HCT116 (cell line): ENCODE measurements around the gene GOLIM4. TPM values are rescaled to one million over a fixed set of nuclear protein-coding genes. Genes with fewer than 3 reads are reported as not detected.
A peak's percentile ranks its signal among the peaks of the same experiment; 100 is the strongest.

Experiments used
- ATAC-seq: fragments of 200-7000 bp; cut with Tn5 transposase; 2 replicates; pipeline ENCODE4 v1.9.1; 2020; ENCODE audit warnings: mild to moderate bottlenecking, moderate library complexity
- BruUV-seq: library from RNA; stranded (reverse); fragments of 400-500 nt; replicated peaks from 2 replicates; lab custom pipeline; 2021; lab: Mats Ljungman, UMichigan
- CTCF ChIA-PET: fragments of 300-600 bp; sonication (Branson Sonifier 250); formaldehyde crosslinking; loops from one replicate; lab custom pipeline; 2021; ENCODE audit warnings: antibody characterized with exemption; lab: Charles Lee
- POLR2A ChIA-PET: fragments of 300-600, 350-600 bp; sonication (Branson Sonifier 250); formaldehyde crosslinking; loops from one replicate; lab custom pipeline; 2021; ENCODE audit warnings: antibody characterized with exemption; lab: Charles Lee
- RAD21 ChIA-PET, 2 experiments: fragments of 300-600 bp; sonication (Branson Sonifier 250); formaldehyde crosslinking; loops; one replicate each; lab custom pipeline; 2023; ENCODE audit warnings: low total read pairs in 2 of 2; ENCODE audit not compliant: uncharacterized antibody in 2 of 2, unreplicated experiment in 2 of 2, low non-redundant PET in 1 of 2; lab: Charles Lee
- DNase-seq: peaks from one replicate; pipeline ENCODE4 v3.0.0-alpha.2; 2010; ENCODE audit warnings: low read depth, low spot score
- H2AFZ ChIP-seq: fragments of 200-600 bp; shearing (Covaris generic), sonication (generic); 2 replicates; pipeline ENCODE4 v1.6.1; 2017; ENCODE audit warnings: low read depth, mixed run types, mixed read lengths, antibody characterized with exemption, low read length; ENCODE audit not compliant: poor library complexity, severe bottlenecking
- H3K27ac ChIP-seq: 2 replicates; pipeline ENCODE4 v1.5.1; 2012; ENCODE audit warnings: low read depth, low read length
- H3K27me3 ChIP-seq: fragments of 200-600 bp; sonication (generic); 2 replicates; pipeline ENCODE4 v1.6.1; 2016; ENCODE audit warnings: mixed run types, low read length, mixed read lengths; ENCODE audit not compliant: insufficient read depth
- H3K36me3 ChIP-seq, 2 experiments: fragments of 200-500 bp in 1 of 2; fragments of 200-600 bp in 1 of 2; sonication (Bioruptor generic) in 1 of 2; sonication (generic) in 1 of 2; 2 replicates each; pipeline versions ENCODE4 v1.5.1 to v1.6.1; 2014 to 2016; ENCODE audit warnings: low read length in 2 of 2, inconsistent platforms in 1 of 2, mixed read lengths in 1 of 2, mixed run types in 1 of 2; ENCODE audit not compliant: insufficient read depth in 2 of 2, control insufficient read depth in 1 of 2
- H3K4me1 ChIP-seq, 2 experiments: fragments of 200-600 bp in 1 of 2; sonication (generic) in 1 of 2; 2 replicates each; pipeline versions ENCODE4 v1.5.1 to v1.6.1; 2012 to 2017; ENCODE audit warnings: low read length in 2 of 2, inconsistent platforms in 1 of 2, mild to moderate bottlenecking in 1 of 2, mixed read lengths in 1 of 2, mixed run types in 1 of 2, moderate library complexity in 1 of 2; ENCODE audit not compliant: insufficient read depth in 2 of 2, control insufficient read depth in 1 of 2
- H3K4me2 ChIP-seq: fragments of 200-600 bp; sonication (generic); 2 replicates; pipeline ENCODE4 v1.6.1; 2017; ENCODE audit warnings: mixed run types, low read length, mixed read lengths
- H3K4me3 ChIP-seq, 2 experiments: fragments of 200-600 bp in 1 of 2; sonication (generic) in 1 of 2; replicated peaks in 1 of 2; 2 replicates each; pipeline ENCODE4 v1.5.1; 2011 to 2016; ENCODE audit warnings: low read length in 2 of 2, control low read depth in 1 of 2, low read depth in 1 of 2, mild to moderate bottlenecking in 1 of 2, mixed read lengths in 1 of 2, mixed run types in 1 of 2
- H3K79me2 ChIP-seq: fragments of 200-600 bp; sonication (generic); 2 replicates; pipeline ENCODE4 v1.6.1; 2017; ENCODE audit warnings: mild to moderate bottlenecking, mixed run types, low read length, moderate library complexity, mixed read lengths; ENCODE audit not compliant: insufficient read depth
- H3K9ac ChIP-seq: fragments of 200-600 bp; sonication (generic); 2 replicates; pipeline ENCODE4 v1.6.1; 2016; ENCODE audit warnings: low read length, mixed read lengths
- H3K9me2 ChIP-seq: fragments of 200-600 bp; sonication (generic), shearing (Covaris generic); 2 replicates; pipeline ENCODE4 v1.6.1; 2017; ENCODE audit warnings: mixed run types, mild to moderate bottlenecking, moderate library complexity; ENCODE audit not compliant: insufficient read depth
- H3K9me3 ChIP-seq, 2 experiments: fragments of 200-500 bp in 1 of 2; fragments of 200-600 bp in 1 of 2; sonication (Bioruptor generic) in 1 of 2; sonication (generic) in 1 of 2; 2 replicates each; pipeline ENCODE4 v1.6.1; 2014 to 2017; ENCODE audit warnings: low read length in 2 of 2, mixed read lengths in 2 of 2, inconsistent platforms in 1 of 2, low read depth in 1 of 2, mild to moderate bottlenecking in 1 of 2, mixed run types in 1 of 2, moderate library complexity in 1 of 2; ENCODE audit not compliant: control insufficient read depth in 1 of 2, insufficient read depth in 1 of 2
- H4K20me1 ChIP-seq: fragments of 200-600 bp; sonication (generic), shearing (Covaris generic); 2 replicates; pipeline ENCODE4 v1.6.1; 2017; ENCODE audit warnings: mixed run types, mild to moderate bottlenecking, moderate library complexity; ENCODE audit not compliant: insufficient read depth
- CEBPB ChIP-seq: IDR thresholded peaks from 2 replicates; pipeline ENCODE4 v1.6.1; 2012; ENCODE audit warnings: low read depth
- CTCF ChIP-seq, 3 experiments: fragments of 200-600 bp in 1 of 3; sonication (generic) in 1 of 3; IDR thresholded peaks in 2 of 3; conservative IDR thresholded peaks in 1 of 3; 2 replicates each; pipeline ENCODE4 v1.5.1; 2012 to 2017; ENCODE audit warnings: low read depth in 2 of 3, low read length in 2 of 3, antibody characterized with exemption in 1 of 3, borderline replicate concordance in 1 of 3, control low read depth in 1 of 3, mild to moderate bottlenecking in 1 of 3, mixed read lengths in 1 of 3, mixed run types in 1 of 3, moderate library complexity in 1 of 3; ENCODE audit not compliant: insufficient read depth in 1 of 3
- EGR1 ChIP-seq: IDR thresholded peaks from 2 replicates; pipeline ENCODE4 v1.6.1; 2012; ENCODE audit warnings: low read depth
- EZH2 ChIP-seq: fragments of 200-600 bp; sonication (generic); IDR thresholded peaks from 2 replicates; pipeline ENCODE4 v1.6.1; 2017; ENCODE audit warnings: antibody characterized with exemption, mixed run types
- FOSL1 ChIP-seq: IDR thresholded peaks from 2 replicates; pipeline ENCODE4 v1.6.1; 2012; ENCODE audit warnings: low read depth
- RAD21 ChIP-seq: IDR thresholded peaks from 2 replicates; pipeline ENCODE4 v1.6.1; 2012; ENCODE audit warnings: low read depth, mild to moderate bottlenecking
- REST ChIP-seq: IDR thresholded peaks from 2 replicates; pipeline ENCODE4 v1.6.1; 2012; ENCODE audit warnings: low read depth
- SP1 ChIP-seq: IDR thresholded peaks from 2 replicates; pipeline ENCODE4 v1.6.1; 2012; ENCODE audit warnings: low read depth
- SRF ChIP-seq: IDR thresholded peaks from 2 replicates; pipeline ENCODE4 v1.6.1; 2012; ENCODE audit warnings: low read depth
- TCF7L2 ChIP-seq: IDR thresholded peaks from 2 replicates; pipeline ENCODE4 v1.7.0; 2011; ENCODE audit warnings: borderline replicate concordance, inconsistent platforms; ENCODE audit not compliant: insufficient read depth, insufficient read length; ENCODE audit errors: extremely low read depth
- YY1 ChIP-seq: IDR thresholded peaks from 2 replicates; pipeline ENCODE4 v1.6.1; 2011; ENCODE audit warnings: low read length, low read depth, moderate library complexity, mild to moderate bottlenecking; ENCODE audit not compliant: insufficient replicate concordance; ENCODE audit errors: extremely low read depth
- ZFX ChIP-seq: fragments of 450-650 bp; IDR thresholded peaks from 2 replicates; pipeline ENCODE4 v1.6.1; 2017
- intact Hi-C: fragments of 100-400 bp; cut with micrococcal nuclease; formaldehyde crosslinking; loops from 2 replicates; pipeline ENCODE4 v1.10.0; 2022
- total RNA-seq: library from RNA; stranded (reverse); gene quantifications from one replicate; pipeline ENCODE4 v1.2.1, GENCODE V29; 2021; ENCODE audit not compliant: unreplicated experiment

GOLIM4 gene
- total RNA-seq, 1 experiment from 2014 or later = 10.6 TPM

GRCh38 chr3:168053115-168053514, 42.6 kb downstream of the GOLIM4 start:
- no peaks in the 10 kb centered on the region for H3K36me3 ChIP-seq
- POLR2A ChIA-PET = no interaction called here
- H3K27ac ChIP-seq = no peak overlapping the region
- no peak overlapping the region for H3K9ac ChIP-seq
- H2AFZ ChIP-seq = no peak overlapping the region
- DNase-seq (no peak), ATAC-seq (no peak)
- no peak overlapping the region for H3K4me3 ChIP-seq
- RAD21 ChIA-PET = no interaction called here
- H3K4me1 ChIP-seq = no peaks in the 10 kb centered on the region
- H3K9me3 ChIP-seq = no peaks in the 10 kb centered on the region
- TF ChIP-seq RAD21 (peak; percentile 42; the same call in 1 of the 2 replicates), CTCF (IDR thresholded peaks at IDR 0.05 in 2 of 3, conservative IDR thresholded peaks at IDR 0.05 in 1 of 3; ENCODE audit: borderline replicate concordance in 1 of 3, insufficient read depth in 1 of 3, low read depth in 2 of 3, low read length in 2 of 3) (peak in 2 of 3 experiments; percentile 12 to 25; a peak in 2 of 6 replicates), EZH2 (no peak)
- intact Hi-C loops = no loop called here
- CTCF ChIA-PET = interaction anchor here (2.1 kb wide), 1 partner anchor 112 kb away, joined by 8 read pairs; no protein-coding TSS in a partner anchor
- H3K27me3 ChIP-seq = no peaks in the 10 kb centered on the region
- no TSS peak for BruUV-seq
- H4K20me1 ChIP-seq = no peaks in the 10 kb centered on the region
- peaks cover 3% of the 10 kb centered on the region; the same call in 1 of the 2 replicates for H3K79me2 ChIP-seq
- no peak overlapping the region for H3K4me2 ChIP-seq
- no peaks in the 10 kb centered on the region for H3K9me2 ChIP-seq

GRCh38 chr3:168052515-168052914, 43.2 kb downstream of the GOLIM4 start:
- no peaks in the 10 kb centered on the region for H3K79me2 ChIP-seq
- POLR2A ChIA-PET = no interaction called here
- H3K36me3 ChIP-seq = no peaks in the 10 kb centered on the region
- H3K9ac ChIP-seq = no peak overlapping the region
- H3K27ac ChIP-seq = no peak overlapping the region
- no peak overlapping the region for H3K4me3 ChIP-seq
- RAD21 ChIA-PET = no interaction called here
- H3K9me2 ChIP-seq = no peaks in the 10 kb centered on the region
- no peak overlapping the region for H2AFZ ChIP-seq
- intact Hi-C loops = no loop called here
- DNase-seq (no peak), ATAC-seq (no peak)
- CTCF ChIA-PET = interaction anchor here (2.1 kb wide), 1 partner anchor 113 kb away, joined by 8 read pairs; no protein-coding TSS in a partner anchor
- H3K27me3 ChIP-seq = no peaks in the 10 kb centered on the region
- H4K20me1 ChIP-seq = no peaks in the 10 kb centered on the region
- no peak overlapping the region for H3K4me2 ChIP-seq
- no peaks in the 10 kb centered on the region for H3K4me1 ChIP-seq
- no peaks in the 10 kb centered on the region for H3K9me3 ChIP-seq
- no TSS peak for BruUV-seq
- no peak for TF ChIP-seq EGR1
- no peak for TF ChIP-seq SRF
- TF ChIP-seq TCF7L2 = no peak
- TF ChIP-seq REST = no peak
- TF ChIP-seq FOSL1 = no peak
- TF ChIP-seq CEBPB = no peak
- no peak for TF ChIP-seq SP1
- TF ChIP-seq CTCF (IDR thresholded peaks at IDR 0.05 in 2 of 3, conservative IDR thresholded peaks at IDR 0.05 in 1 of 3; ENCODE audit: borderline replicate concordance in 1 of 3, insufficient read depth in 1 of 3, low read depth in 2 of 3, low read length in 2 of 3) = no peak
- TF ChIP-seq ZFX = no peak
- TF ChIP-seq YY1 = no peak
